SJCRH30 (cell line): ENCODE results near the gene AHI1. TPM values are rescaled to one million over a fixed set of nuclear protein-coding genes. Genes with fewer than 3 reads are reported as not detected.
A peak's percentile ranks its signal among the peaks of the same experiment; 100 is the strongest.

Source experiments
- DNase-seq, 2 experiments: peaks; one replicate each; pipeline ENCODE4 v3.0.0-alpha.2; 2015 to 2020
- H3K27ac ChIP-seq: fragments of 250-450 bp; sonication (Bioruptor Pico); 2 replicates; pipeline ENCODE4 v1.5.1; 2020; ENCODE audit warnings: mild to moderate bottlenecking, moderate library complexity
- H3K27me3 ChIP-seq: fragments of 250-450 bp; sonication (Bioruptor Pico); 2 replicates; pipeline ENCODE4 v1.5.1; 2020; ENCODE audit warnings: mild to moderate bottlenecking, moderate library complexity
- H3K36me3 ChIP-seq: fragments of 250-450 bp; sonication (Bioruptor Pico); 2 replicates; pipeline ENCODE4 v1.5.1; 2020; ENCODE audit warnings: mild to moderate bottlenecking, moderate library complexity
- H3K4me1 ChIP-seq: fragments of 250-450 bp; sonication (Bioruptor Pico); 2 replicates; pipeline ENCODE4 v1.5.1; 2020; ENCODE audit warnings: mild to moderate bottlenecking, moderate library complexity
- H3K4me3 ChIP-seq: fragments of 250-450 bp; sonication (Bioruptor Pico); 2 replicates; pipeline ENCODE4 v1.5.1; 2020; ENCODE audit warnings: mild to moderate bottlenecking, moderate library complexity
- H3K9me3 ChIP-seq: fragments of 250-450 bp; sonication (Bioruptor Pico); replicated peaks from 2 replicates; pipeline ENCODE4 v1.5.1; 2020; ENCODE audit warnings: mild to moderate bottlenecking, moderate library complexity
- total RNA-seq: library from RNA; depleted of rRNA; stranded (reverse); fragments of >200 nt; shearing (Covaris generic); gene quantifications from 2 replicates; pipeline ENCODE4 v1.2.3, GENCODE V29; 2014

Gene AHI1
- total RNA-seq, 1 experiment from 2014 or later: 17.8 TPM

- Histone ChIP-seq H3K27me3 (no peaks in the 10 kb centered on the region), H3K9me3 (no peaks in the 10 kb centered on the region), H3K27ac (no peak overlapping the region), H3K4me1 (no peaks in the 10 kb centered on the region), H3K4me3 (no peak overlapping the region), H3K36me3 (no peaks in the 10 kb centered on the region)
- DNase-seq: no peak
Observed at GRCh38 chr6:135301304-135301703, 196.2 kb downstream of the AHI1 start.

GRCh38 chr6:135300576-135300975, 197.0 kb downstream of the AHI1 start:
- no peaks in the 10 kb centered on the region for H3K4me1 ChIP-seq
- no peak overlapping the region for H3K4me3 ChIP-seq
- no peak overlapping the region for H3K27ac ChIP-seq
- H3K36me3 ChIP-seq: no peaks in the 10 kb centered on the region
- no peak for DNase-seq
- no peaks in the 10 kb centered on the region for H3K27me3 ChIP-seq
- H3K9me3 ChIP-seq: no peaks in the 10 kb centered on the region

GRCh38 chr6:135299256-135299655, 198.3 kb downstream of the AHI1 start:
- no peaks in the 10 kb centered on the region for H3K36me3 ChIP-seq
- H3K27me3 ChIP-seq: no peaks in the 10 kb centered on the region
- H3K4me3 ChIP-seq: no peak overlapping the region
- no peak for DNase-seq
- no peak overlapping the region for H3K27ac ChIP-seq
- no peaks in the 10 kb centered on the region for H3K9me3 ChIP-seq
- H3K4me1 ChIP-seq: no peaks in the 10 kb centered on the region

- H3K4me3 ChIP-seq: no peak overlapping the region
- no peaks in the 10 kb centered on the region for H3K36me3 ChIP-seq
- H3K27me3 ChIP-seq: no peaks in the 10 kb centered on the region
- no peaks in the 10 kb centered on the region for H3K9me3 ChIP-seq
- no peak for DNase-seq
- H3K4me1 ChIP-seq: no peaks in the 10 kb centered on the region
- H3K27ac ChIP-seq: no peak overlapping the region
Observed at GRCh38 chr6:135298455-135298854, 199.1 kb downstream of the AHI1 start.

GRCh38 chr6:135296715-135297114, 200.8 kb downstream of the AHI1 start:
- no peak overlapping the region for H3K27ac ChIP-seq
- no peaks in the 10 kb centered on the region for H3K36me3 ChIP-seq
- H3K4me3 ChIP-seq: no peak overlapping the region
- no peak for DNase-seq
- H3K27me3 ChIP-seq: no peaks in the 10 kb centered on the region
- H3K4me1 ChIP-seq: no peaks in the 10 kb centered on the region
- no peaks in the 10 kb centered on the region for H3K9me3 ChIP-seq

- H3K36me3 ChIP-seq: no peaks in the 10 kb centered on the region
- H3K4me3 ChIP-seq: no peak overlapping the region
- H3K9me3 ChIP-seq: no peaks in the 10 kb centered on the region
- no peaks in the 10 kb centered on the region for H3K4me1 ChIP-seq
- H3K27me3 ChIP-seq: no peaks in the 10 kb centered on the region
- no peak for DNase-seq
- no peak overlapping the region for H3K27ac ChIP-seq
Observed at GRCh38 chr6:135295085-135295484, 202.5 kb downstream of the AHI1 start.

DNA sequence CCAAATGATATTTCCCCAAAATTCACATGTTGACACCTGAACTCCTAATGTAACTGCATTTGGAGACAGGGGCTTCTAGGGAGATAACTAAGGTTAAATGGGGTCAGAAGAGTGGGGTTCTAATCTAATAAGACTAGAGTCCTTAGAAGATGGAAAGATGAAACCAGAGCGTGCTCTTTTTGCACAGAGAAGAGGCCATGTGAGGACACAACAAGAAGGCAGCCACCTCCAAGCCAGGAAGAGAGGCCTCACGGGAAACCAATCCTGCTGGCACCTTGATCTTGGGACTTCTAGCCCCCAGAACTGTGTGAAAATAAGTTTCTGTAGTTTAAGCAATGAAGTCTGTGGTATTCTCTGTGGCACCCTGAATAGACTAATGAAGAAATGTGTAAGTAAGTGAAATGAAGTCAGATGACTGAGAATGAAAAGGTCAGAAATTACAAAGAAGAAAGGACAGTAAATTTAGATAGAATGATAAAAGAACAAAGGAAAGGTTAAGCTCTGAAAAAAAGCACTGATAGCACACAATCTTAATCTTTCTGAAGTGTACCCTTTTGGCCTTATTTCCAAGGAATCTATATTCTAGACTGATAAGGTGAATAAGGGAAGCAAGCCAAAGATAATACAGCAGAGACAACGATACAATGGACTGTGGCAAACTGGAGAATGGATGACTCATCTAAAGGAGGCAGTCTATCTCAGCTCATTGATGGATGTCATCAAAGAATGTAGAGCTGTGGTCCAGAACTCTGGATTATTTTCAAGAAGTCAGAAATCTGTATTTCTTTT, 206.1 kb downstream of the AHI1 start:
- no peak for DNase-seq
- Histone ChIP-seq H3K9me3 (no peaks in the 10 kb centered on the region), H3K27ac (no peak overlapping the region), H3K27me3 (no peaks in the 10 kb centered on the region), H3K4me1 (no peaks in the 10 kb centered on the region), H3K4me3 (no peak overlapping the region), H3K36me3 (no peaks in the 10 kb centered on the region)

DNA sequence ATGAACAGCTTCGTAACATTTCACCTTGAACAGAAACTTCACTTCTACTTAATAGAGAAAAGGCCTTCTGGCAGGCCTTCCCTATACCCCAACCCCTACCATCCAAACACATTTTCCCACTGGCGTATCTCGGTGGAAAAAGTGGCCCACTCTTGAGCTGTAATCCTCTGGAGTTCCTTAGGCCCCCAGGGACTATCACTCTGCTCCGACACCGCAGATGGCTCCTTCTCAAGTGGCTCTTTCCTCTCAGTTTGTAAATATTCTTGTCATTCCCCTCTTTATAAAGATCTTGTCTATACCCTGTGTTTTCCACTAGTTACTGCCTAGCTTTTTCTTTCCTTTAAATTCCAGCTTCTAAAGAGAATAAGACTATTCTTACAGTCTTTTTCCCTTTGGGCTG, 207.7 kb downstream of the AHI1 start:
- no peaks in the 10 kb centered on the region for H3K4me1 ChIP-seq
- DNase-seq: no peak
- no peak overlapping the region for H3K27ac ChIP-seq
- no peaks in the 10 kb centered on the region for H3K27me3 ChIP-seq
- no peaks in the 10 kb centered on the region for H3K36me3 ChIP-seq
- no peaks in the 10 kb centered on the region for H3K9me3 ChIP-seq
- no peak overlapping the region for H3K4me3 ChIP-seq

- no peak for DNase-seq
- Histone ChIP-seq H3K4me1 (no peaks in the 10 kb centered on the region), H3K27ac (no peak overlapping the region), H3K4me3 (no peak overlapping the region), H3K27me3 (no peaks in the 10 kb centered on the region), H3K36me3 (no peaks in the 10 kb centered on the region), H3K9me3 (no peaks in the 10 kb centered on the region)
Observed at GRCh38 chr6:135286962-135287538, 210.5 kb downstream of the AHI1 start.

DNA sequence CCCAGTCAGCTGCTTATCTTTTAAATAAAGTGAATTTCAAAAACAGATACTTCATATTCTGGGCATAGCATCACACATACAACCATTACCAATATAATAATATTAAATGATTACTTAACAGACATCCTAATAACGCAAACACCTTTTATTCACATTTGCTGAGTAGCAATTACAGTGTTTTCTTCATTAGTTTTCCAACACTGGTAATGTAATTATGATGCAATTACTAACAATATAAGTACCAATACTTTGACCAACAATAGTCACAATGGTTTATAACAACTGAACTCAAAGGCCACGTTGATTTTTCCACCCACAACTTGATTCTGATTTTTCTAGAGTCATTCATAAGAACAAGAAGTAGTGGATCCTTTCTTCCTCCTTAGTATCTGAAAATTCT, 212.4 kb downstream of the AHI1 start:
- Histone ChIP-seq H3K36me3 (no peaks in the 10 kb centered on the region), H3K27me3 (no peaks in the 10 kb centered on the region), H3K4me1 (peaks cover 8% of the 10 kb centered on the region), H3K4me3 (no peak overlapping the region), H3K9me3 (no peaks in the 10 kb centered on the region), H3K27ac (no peak overlapping the region)
- DNase-seq: no peak

DNA sequence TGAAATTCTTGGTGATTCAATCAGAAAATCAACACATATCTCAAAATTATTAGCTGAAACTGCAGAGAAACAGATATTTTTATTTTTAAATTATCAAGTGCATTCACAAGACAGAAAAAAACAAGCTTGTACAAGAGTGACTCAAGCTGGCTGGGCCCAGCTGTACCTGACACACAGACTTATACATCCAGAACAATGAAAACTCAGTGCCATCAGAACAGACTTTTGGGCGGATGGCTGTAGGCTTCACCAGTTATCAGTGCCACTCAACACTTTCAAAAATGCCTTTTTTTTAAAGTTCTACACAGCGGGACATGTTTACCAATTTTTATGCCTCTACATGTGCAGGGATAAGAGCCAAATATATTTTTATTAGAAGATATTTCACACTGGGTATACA, 213.6 kb downstream of the AHI1 start:
- no peak for DNase-seq
- H3K4me3 ChIP-seq: no peak overlapping the region
- no peaks in the 10 kb centered on the region for H3K9me3 ChIP-seq
- H3K27ac ChIP-seq: no peak overlapping the region
- H3K4me1 ChIP-seq: peaks cover 8% of the 10 kb centered on the region
- no peaks in the 10 kb centered on the region for H3K27me3 ChIP-seq
- H3K36me3 ChIP-seq: no peaks in the 10 kb centered on the region

DNA sequence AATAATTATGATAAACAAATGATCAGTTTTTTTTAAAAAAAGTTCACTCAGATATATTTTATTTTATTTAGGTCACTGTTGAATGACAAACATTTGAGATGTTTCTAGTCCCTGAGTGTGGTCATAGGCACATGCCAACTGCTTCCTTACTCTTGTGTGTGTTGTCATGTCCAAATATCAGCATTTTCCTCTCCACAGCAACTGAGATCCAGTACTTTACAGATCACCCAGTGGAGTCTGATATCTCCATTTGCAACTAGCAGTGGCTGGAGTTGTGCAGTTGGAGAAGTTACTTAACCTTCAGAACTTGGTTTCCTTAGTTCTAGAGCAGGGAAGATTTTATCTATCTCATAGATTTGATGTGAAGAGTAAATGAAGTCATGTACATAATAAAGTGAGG, 215.1 kb downstream of the AHI1 start:
- H3K27me3 ChIP-seq: no peaks in the 10 kb centered on the region
- peaks cover 8% of the 10 kb centered on the region for H3K4me1 ChIP-seq
- DNase-seq: no peak
- H3K9me3 ChIP-seq: no peaks in the 10 kb centered on the region
- H3K36me3 ChIP-seq: no peaks in the 10 kb centered on the region
- H3K27ac ChIP-seq: no peak overlapping the region
- no peak overlapping the region for H3K4me3 ChIP-seq

DNA sequence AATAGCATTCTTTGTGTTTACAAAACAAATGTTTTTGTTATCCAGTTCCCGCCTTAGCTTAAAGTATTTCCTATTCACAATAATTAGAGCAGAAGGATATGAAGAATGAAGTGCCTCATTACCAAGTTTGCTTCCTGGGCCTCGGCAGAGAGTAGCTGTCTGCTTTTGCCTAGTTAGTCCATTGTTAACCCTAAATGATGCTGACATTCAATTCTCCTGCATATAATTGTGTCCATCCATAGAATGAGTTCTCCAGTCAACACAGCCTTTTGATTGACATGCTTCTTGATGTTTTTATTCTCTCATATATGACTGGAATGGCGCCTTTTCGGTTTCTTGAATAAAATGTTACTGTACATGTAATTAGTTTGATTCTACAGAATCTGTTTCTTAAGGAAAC, 215.6 kb downstream of the AHI1 start:
- Histone ChIP-seq H3K27ac (no peak overlapping the region), H3K36me3 (no peaks in the 10 kb centered on the region), H3K9me3 (no peaks in the 10 kb centered on the region), H3K4me1 (peaks cover 8% of the 10 kb centered on the region), H3K27me3 (no peaks in the 10 kb centered on the region), H3K4me3 (no peak overlapping the region)
- no peak for DNase-seq

DNA sequence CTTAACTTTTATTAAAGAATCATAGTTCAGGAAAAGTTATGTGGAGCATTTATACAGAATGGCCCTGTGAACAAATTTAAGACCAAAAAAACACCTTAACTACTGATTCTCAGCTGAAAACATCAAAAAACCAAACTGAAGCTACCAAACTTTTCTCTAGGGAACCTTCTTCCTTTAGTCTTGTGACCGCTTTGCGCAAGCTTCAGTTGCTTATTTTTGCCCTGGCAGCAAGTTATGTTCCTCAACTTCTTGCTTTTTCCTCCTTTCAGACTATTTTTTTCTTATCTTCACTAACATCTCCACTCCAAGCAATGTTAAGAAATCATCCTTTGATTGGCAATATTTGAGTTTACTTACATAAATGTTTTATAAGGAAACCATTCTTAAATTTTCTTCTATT, 216.3 kb downstream of the AHI1 start:
- Histone ChIP-seq H3K27ac (no peak overlapping the region), H3K36me3 (no peaks in the 10 kb centered on the region), H3K27me3 (no peaks in the 10 kb centered on the region), H3K9me3 (no peaks in the 10 kb centered on the region), H3K4me1 (peaks cover 8% of the 10 kb centered on the region), H3K4me3 (no peak overlapping the region)
- DNase-seq: no peak

- H3K27ac ChIP-seq: no peak overlapping the region
- H3K4me3 ChIP-seq: no peak overlapping the region
- H3K36me3 ChIP-seq: no peaks in the 10 kb centered on the region
- H3K4me1 ChIP-seq: peaks cover 8% of the 10 kb centered on the region
- peak; percentile 14 to 23 for DNase-seq
- no peaks in the 10 kb centered on the region for H3K9me3 ChIP-seq
- no peaks in the 10 kb centered on the region for H3K27me3 ChIP-seq
Observed at GRCh38 chr6:135280375-135281136, 217.0 kb downstream of the AHI1 start.
